GM19351 (cell line): Measurements from ENCODE around the gene MAPKBP1.
A peak's percentile ranks its signal among the peaks of the same experiment; 100 is the strongest.
"Not testable (repeated sequence)": the region's sequence is repeated elsewhere in the genome, so short reads cannot be mapped to it uniquely, and the experiment has no call there.

Experiments
- ATAC-seq: cut with Tn5 transposase; IDR thresholded peaks from one replicate; pipeline ENCODE4 v1.9.1; 2021; ENCODE audit warnings: mild to moderate bottlenecking, moderate library complexity; ENCODE audit not compliant: unreplicated experiment

MAPKBP1 gene

GRCh38 chr15:41825572-41826535 is 51.6 kb downstream of the MAPKBP1 start:
- ATAC-seq, result no peak

GRCh38 chr15:41827290-41827879 is 53.1 kb downstream of the MAPKBP1 start:
- peak; percentile 7 for ATAC-seq

GRCh38 chr15:41827880-41828806 is 53.9 kb downstream of the MAPKBP1 start, which contains the start of gene JMJD7:
Gene JMJD7 (plus strand): TSS chr15:41828092. CDS start chr15:41828125, 33 bp downstream.
- ATAC-seq, result peak; percentile 82

- no peak for ATAC-seq
These were observed 54.5 kb downstream of the MAPKBP1 start for GRCh38 chr15:41828807-41829141.

- ATAC-seq, result no peak
These were observed 55.8 kb downstream of the MAPKBP1 start for GRCh38 chr15:41829959-41830646.

GRCh38 chr15:41831291-41831690 is 57.0 kb downstream of the MAPKBP1 start:
- ATAC-seq, result not testable (repeated sequence)

- no peak for ATAC-seq
These were observed 57.9 kb downstream of the MAPKBP1 start for GRCh38 chr15:41832208-41832607.

- ATAC-seq, result no peak
These were observed 58.6 kb downstream of the MAPKBP1 start for GRCh38 chr15:41832875-41833274.

GRCh38 chr15:41834096-41834495 is 59.8 kb downstream of the MAPKBP1 start:
- no peak for ATAC-seq

GRCh38 chr15:41836073-41836472 is 61.8 kb downstream of the MAPKBP1 start:
- no peak for ATAC-seq

- no peak for ATAC-seq
These were observed 62.6 kb downstream of the MAPKBP1 start for GRCh38 chr15:41836713-41837454.

- no peak for ATAC-seq
These were observed 64.2 kb downstream of the MAPKBP1 start, which contains the start of gene PLA2G4B for GRCh38 chr15:41838400-41838897. Gene PLA2G4B (plus strand): TSS chr15:41838847. CDS start chr15:41838914, 67 bp downstream.

- no peak for ATAC-seq
These were observed 65.7 kb downstream of the MAPKBP1 start for GRCh38 chr15:41839781-41840491.

- ATAC-seq, result no peak
These were observed 66.4 kb downstream of the MAPKBP1 start for GRCh38 chr15:41840673-41841072.

GRCh38 chr15:41841131-41841530 is 66.8 kb downstream of the MAPKBP1 start:
- no peak for ATAC-seq

GRCh38 chr15:41842229-41842628 is 67.9 kb downstream of the MAPKBP1 start:
- ATAC-seq, result no peak

- ATAC-seq, result no peak
These were observed 69.3 kb downstream of the MAPKBP1 start for GRCh38 chr15:41843571-41843970.

GRCh38 chr15:41844814-41845213 is 70.5 kb downstream of the MAPKBP1 start:
- ATAC-seq, result no peak

- no peak for ATAC-seq
These were observed 72.9 kb downstream of the MAPKBP1 start for GRCh38 chr15:41847206-41847605.
